RPMI7951 (cell line): ENCODE data around the gene NEK9. TPM values are rescaled to one million over a fixed set of nuclear protein-coding genes. Genes with fewer than 3 reads are reported as not detected.
"Not testable (repeated sequence)": the region's sequence is repeated elsewhere in the genome, so short reads cannot be mapped to it uniquely, and the experiment has no call there.

Source experiments
- DNase-seq: peaks from one replicate; pipeline ENCODE4 v3.0.0-alpha.2; 2012; ENCODE audit warnings: low read depth
- total RNA-seq: library from RNA; depleted of rRNA; stranded (reverse); fragments of >200 nt; shearing (Covaris generic); gene quantifications from 2 replicates; pipeline ENCODE4 v1.2.3, GENCODE V29; 2014

Gene NEK9
- total RNA-seq, 1 experiment from 2014 or later = 11.1 TPM

GRCh38 chr14:75144944-75145343, 18.1 kb upstream of the NEK9 start:
- no peak for DNase-seq

DNA sequence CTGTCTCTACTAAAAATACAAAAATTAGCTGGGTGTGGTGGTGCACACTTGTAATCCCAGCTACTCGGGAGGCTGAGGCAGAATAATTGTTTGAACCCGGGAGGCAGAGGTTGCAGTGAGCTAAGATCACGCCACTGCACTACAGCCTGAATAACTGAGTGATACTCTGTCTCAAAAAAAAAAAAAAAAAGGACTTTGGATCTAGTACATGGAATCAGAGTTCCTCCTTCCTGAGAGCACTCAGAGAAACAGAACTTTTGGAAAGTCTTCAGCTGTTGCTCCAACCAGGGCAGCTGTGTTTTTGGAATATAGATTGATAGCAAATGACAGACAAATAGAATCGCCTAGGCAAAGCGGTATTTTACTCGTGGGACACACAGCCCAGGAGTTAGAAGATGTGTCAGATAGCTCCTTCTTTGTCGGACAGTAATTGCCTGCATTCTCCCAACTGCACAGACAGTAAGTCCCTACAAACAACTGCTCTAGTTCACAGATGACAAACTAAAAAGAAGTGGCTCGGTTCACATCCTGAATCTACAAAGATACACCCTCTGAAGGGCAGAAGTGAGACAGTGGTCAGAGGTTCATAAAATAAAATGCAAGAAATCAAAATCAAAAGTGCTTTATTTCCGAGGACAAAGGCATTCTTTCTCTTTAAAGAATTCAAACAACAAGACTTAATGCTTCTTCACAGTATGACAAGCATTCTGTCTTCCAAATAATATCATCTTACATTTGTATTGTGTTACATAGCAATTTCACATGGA, 17.1 kb upstream of the NEK9 start:
- no peak for DNase-seq

GRCh38 chr14:75142494-75142893, 15.6 kb upstream of the NEK9 start:
- DNase-seq = no peak

GRCh38 chr14:75141967-75142366, 15.1 kb upstream of the NEK9 start:
- peak; percentile 12 for DNase-seq

- DNase-seq = no peak
Observed at GRCh38 chr14:75141062-75141461, 14.2 kb upstream of the NEK9 start.

DNA sequence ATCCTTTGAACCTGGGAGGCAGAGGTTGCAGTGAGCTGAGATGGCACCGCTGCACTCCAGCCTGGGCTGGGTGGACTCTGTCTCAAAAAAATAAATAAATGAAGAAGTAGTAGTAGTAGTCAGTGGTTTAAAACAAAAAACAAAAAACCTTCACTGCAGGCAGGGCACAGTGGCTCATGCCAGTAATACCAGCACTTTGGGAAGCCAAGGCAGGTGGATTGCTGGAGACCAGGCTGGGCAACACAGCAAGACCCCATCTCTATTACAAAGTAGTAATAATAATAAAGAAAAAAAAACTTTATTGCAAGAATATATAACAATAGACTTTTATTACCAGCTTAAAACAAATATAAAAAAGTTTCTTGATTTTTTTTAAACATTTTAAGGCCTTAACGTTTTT, 13.8 kb upstream of the NEK9 start:
- no peak for DNase-seq

- DNase-seq = no peak
Observed at GRCh38 chr14:75139185-75139584, 12.3 kb upstream of the NEK9 start.

DNA sequence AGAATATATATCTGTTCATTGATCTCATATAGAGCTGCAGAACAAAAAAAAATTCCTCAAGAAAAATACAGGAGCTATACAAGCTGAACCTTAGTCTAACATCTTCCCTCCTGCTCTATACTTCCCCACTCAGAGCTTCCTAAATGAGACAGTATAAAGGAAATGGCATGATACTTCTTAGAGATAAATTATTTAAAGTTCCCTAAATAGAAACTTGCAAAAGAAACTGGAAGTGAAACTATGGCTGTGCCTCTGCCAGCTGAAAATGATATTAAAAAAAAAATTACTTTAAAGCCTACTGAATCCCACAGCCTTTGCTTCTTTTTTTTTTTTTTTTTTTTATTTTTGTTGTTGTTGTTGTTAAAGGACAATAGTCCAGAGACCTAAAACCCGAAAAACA, 11.6 kb upstream of the NEK9 start:
- no peak for DNase-seq

GRCh38 chr14:75134644-75135043, 7.8 kb upstream of the NEK9 start:
- DNase-seq = no peak

DNA sequence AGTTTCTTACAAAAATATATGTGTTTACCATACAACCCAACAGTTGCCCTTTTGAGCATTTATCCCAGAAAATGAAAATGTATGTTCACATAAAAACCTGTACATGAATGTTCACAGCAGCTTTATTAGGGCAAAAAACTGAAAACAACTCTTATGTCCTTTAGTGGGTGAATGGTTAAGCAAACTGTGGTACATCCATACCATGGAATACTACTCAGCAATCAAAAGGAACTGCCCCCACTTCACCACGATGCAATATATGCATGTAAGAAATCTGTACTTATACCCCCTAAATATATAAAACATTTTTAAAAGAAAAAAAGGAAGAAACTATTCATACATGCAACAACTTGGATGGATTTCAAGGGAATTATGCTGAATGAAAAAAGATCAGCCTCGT, 6.7 kb upstream of the NEK9 start:
- no peak for DNase-seq

DNA sequence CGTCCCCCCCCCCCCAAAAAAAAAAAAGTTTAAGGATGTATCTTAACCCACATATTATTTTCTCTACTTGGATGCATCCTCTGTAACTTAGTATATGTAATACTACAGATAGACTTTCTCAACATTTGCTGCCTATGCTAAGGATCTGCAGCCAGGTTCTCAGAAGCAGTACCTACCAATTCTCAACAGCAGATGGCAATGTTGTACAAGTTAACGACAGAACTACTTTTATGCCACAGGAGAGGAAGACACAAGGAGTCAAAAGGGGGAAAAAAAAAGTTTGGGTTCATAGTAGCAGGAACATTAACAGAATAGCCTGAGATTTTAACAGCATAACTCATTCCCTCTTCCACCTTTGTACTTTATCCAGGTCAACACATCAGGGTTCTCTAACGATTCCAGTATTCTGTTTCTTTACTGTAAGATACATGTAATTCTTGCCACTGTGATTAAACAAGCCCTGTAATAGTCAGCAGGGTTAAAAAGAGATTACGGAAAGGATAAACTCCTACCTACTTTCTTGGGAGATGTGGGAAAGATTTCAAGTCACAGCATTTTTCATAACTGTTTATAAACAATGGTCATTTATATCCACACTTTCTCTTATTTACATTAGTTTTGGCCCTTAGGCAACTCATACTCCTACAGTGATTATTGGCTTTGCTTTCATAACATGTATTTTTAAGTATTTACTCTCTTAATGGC, 5.7 kb upstream of the NEK9 start:
- DNase-seq = peak; percentile 67

DNA sequence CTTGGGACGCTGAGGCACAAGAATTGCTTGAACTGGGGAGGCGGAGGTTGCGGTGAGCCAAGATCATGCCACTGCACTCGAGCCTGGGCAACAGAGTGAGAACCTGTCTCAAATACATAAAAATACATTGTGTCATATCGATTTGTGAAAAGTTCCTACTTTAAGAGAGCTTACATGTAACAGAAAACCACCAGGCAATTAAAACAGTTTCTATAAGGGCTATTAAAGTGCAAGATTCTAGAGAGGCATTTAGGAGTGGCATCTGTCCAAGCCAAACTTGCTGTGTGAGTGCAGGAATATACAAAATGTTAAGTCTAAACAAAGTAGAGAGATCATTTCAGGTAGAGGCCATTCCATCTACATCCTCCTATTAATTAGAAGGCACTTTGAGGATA, 1.7 kb upstream of the NEK9 start:
- no peak for DNase-seq

GRCh38 chr14:75127903-75128595, 1.2 kb upstream of the NEK9 start:
- DNase-seq = no peak

DNA sequence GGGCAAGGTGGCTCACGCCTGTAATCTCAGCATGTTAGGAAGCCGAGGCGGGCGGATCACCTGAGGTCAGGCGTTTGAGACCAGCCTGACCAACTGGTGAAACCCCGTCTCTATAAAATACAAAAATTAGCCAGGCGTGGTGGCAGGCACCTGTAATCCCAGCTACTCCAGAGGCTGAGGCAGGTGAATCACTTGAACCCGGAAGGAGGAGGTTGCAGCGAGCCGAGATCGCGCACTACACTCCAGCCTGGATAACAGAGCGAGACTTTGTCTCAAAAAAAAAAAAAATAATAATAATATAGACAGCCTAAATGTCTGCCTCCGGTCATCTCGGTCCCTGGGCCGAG, 599 bp upstream of the NEK9 start:
- DNase-seq = not testable (repeated sequence)

DNA sequence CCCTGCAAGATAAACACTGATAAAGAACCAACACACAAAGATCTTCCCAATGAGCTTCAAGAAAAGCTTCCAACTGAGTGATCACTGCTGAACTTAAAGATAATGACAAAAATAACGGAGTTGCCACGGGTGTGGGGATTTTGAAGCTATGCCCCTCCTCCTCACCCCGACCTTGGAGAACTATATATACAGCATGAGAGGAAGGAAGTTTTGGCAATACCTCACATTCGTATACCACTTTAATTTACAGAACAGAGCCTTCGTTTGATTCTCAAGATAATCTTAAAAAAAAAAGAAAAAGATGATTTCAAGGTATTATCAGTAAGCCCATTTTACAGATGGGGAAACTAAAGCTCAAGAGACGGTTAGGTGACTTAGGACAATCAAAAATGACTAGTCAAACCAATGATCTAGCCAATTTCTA, 715 bp downstream of the NEK9 start:
- DNase-seq = no peak

DNA sequence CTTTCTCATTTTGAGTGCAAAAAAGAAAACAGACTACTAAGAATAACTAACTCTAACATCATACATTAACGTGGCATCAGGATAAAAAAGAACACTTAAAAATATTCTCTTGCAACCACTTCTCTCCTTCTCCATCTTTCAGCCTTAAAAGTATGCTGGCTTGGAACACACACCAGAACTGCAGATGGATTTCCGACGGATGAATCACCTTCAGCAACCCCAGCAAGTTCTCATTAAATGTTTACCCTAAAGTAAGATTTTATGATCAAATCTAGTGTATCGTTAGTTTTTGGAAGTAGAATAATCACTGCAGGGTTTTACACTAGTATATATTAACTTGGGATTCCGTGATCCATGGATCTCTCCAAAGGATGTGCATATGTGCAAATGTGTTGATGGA, 1.2 kb downstream of the NEK9 start:
- peak; percentile 43 for DNase-seq

DNA sequence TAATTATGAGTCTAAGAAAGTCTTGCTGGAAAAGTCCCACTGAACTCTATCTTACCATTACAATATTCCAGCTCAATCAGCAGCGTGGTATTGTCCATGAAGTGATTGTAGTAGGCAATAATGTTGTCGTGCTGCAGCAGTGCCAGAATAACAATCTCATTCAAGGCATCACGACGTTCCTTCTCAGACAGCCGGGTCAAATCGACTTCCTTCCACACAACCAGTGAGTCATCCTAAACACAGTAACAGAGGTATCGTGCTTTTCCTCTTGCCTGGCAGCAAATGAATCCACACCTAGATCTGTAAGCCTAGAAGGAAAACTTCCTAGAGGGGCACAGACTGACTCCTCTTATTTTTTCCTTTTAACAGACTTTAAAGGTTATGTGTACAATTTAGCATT, 2.9 kb downstream of the NEK9 start:
- peak; percentile 75 for DNase-seq

- no peak for DNase-seq
Observed at GRCh38 chr14:75121552-75121951, 5.3 kb downstream of the NEK9 start.

DNA sequence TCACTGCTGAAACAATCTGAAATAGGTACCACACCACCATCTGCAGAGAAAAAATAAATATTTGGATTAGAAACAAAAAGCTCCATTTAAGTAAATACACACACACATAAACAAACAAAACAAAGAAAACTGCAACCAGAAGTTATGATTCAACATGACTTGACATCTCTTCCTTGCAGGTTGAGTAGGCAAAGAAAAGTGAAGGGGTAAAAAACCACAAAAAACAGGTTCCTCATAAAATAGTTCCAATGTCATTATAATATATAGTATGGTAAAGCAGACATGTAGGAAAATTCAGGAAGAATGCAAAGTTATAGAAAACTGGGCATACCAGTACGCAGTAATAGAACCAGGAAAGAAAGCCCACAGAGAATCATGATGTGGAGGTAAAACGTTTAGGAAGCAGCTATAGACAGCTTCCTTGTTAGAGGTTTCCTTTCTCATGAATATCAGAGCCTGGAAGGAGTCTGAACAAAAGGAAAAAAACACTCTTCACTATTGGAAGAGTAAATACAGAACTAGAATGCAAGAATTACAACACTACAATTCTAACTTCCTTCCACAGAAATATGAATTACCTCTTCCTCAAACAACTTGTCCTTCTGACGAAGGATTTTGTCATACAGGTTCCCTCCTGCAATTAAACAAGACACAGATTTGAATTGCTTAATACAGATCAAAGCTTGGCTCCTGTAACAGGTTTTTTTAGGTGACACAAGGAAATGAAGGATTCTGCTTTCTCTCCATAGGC, 6.1 kb downstream of the NEK9 start:
- no peak for DNase-seq

DNA sequence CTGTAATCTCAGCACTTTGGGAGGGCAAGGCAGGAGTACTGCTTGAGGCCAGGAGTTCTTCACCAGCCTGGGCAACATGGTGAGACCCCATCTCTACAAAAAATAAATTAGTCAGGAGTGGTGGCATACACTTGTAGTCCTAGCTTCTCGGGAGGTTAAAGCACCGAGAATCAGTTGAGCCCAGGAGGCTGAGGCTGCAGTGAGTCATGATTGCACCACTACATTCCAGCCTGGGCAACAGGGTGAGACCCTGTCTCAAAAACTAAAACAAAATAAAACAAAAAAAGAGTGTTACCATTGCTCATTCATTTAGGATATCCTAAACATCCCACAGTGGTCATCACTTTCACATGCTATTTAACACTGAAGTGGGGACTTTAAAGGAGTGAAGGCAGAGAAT, 7.8 kb downstream of the NEK9 start:
- no peak for DNase-seq

DNA sequence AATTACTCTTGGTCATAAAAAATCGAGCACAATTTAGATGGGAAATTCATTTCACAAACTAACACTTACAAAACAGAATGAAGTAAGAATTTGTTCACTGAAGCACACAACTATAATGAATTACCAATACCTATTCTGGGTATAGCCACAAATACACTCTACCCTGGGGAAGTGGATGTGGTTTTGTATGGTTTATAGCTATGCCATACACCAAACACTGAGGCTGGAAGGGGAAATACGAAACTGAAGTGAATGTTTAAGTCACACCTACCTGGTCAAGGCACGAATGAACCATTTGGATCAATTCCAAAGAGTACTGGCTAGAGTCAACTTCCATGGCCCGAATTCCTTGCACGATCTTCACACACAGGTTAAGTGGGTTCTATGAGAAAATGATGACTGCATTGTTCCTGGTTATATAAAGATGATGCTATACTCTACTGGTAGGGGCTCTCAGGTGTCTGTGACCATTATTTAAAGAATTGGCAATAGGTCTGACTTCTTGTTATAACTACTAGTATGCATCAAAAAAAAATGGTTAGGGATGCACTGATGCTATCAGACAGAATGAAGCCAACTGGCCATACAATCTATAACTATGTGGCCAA, 12.8 kb downstream of the NEK9 start:
- DNase-seq = no peak

DNA sequence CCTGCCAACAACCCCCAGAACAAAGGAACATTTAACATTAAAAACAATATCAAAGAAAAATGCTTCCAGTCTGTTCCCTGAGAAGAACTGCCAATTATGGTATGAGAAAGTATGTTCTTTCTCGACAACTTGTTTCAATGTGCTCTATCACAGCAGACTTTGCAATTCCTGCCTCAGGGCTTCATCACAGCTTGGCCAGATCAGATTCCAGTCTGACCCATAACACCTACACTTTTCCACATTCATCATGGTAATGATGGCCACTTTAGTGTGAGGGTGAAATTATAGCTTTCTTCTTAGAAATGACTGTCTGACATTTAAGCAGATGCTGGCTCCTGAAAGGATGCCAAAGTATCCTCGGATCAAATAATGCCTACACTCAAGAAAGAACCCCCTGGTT, 17.0 kb downstream of the NEK9 start:
- no peak for DNase-seq
